ENCODE measurements around the gene OFD1. TPM values are rescaled to one million over a fixed set of nuclear protein-coding genes. Genes with fewer than 3 reads are reported as not detected.

Gene OFD1
- total RNA-seq, 4 donors from 2014 or later, result 20.8 to 135 (median 49.4) TPM

- no peak for DNase-seq
- Histone ChIP-seq H3K27ac (no peak overlapping the region), H3K4me1 (no peaks in the 10 kb centered on the region), H3K36me3 (peaks cover 0 to 3% (median 0%) of the 10 kb centered on the region in 3 donors), H3K9me3 (no peaks in the 10 kb centered on the region), H3K27me3 (no peaks in the 10 kb centered on the region), H3K4me3 (no peak overlapping the region)
- TF ChIP-seq, protein P1, sequence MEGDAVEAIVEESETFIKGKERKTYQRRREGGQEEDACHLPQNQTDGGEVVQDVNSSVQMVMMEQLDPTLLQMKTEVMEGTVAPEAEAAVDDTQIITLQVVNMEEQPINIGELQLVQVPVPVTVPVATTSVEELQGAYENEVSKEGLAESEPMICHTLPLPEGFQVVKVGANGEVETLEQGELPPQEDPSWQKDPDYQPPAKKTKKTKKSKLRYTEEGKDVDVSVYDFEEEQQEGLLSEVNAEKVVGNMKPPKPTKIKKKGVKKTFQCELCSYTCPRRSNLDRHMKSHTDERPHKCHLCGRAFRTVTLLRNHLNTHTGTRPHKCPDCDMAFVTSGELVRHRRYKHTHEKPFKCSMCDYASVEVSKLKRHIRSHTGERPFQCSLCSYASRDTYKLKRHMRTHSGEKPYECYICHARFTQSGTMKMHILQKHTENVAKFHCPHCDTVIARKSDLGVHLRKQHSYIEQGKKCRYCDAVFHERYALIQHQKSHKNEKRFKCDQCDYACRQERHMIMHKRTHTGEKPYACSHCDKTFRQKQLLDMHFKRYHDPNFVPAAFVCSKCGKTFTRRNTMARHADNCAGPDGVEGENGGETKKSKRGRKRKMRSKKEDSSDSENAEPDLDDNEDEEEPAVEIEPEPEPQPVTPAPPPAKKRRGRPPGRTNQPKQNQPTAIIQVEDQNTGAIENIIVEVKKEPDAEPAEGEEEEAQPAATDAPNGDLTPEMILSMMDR (IDR thresholded peaks at IDR 0.05), result no peak
- TF ChIP-seq POLR2A (IDR thresholded peaks at IDR 0.05), result no peak
These were observed 41.3 kb downstream of the OFD1 start for GRCh38 chrX:13775837-13776236.

- H3K9me3 ChIP-seq, result no peaks in the 10 kb centered on the region
- DNase-seq, result no peak
- H3K4me1 ChIP-seq, result no peaks in the 10 kb centered on the region
- no peaks in the 10 kb centered on the region for H3K36me3 ChIP-seq
- H3K27ac ChIP-seq, result no peak overlapping the region
- H3K27me3 ChIP-seq, result no peaks in the 10 kb centered on the region
- H3K4me3 ChIP-seq, result no peak overlapping the region
- TF ChIP-seq POLR2A (IDR thresholded peaks at IDR 0.05), result no peak
- TF ChIP-seq, protein P1 (IDR thresholded peaks at IDR 0.05), result no peak
These were observed 41.8 kb downstream of the OFD1 start for GRCh38 chrX:13776387-13776786.

GRCh38 chrX:13778916-13779315 lies 44.4 kb downstream of the OFD1 start:
- no peak overlapping the region for H3K27ac ChIP-seq
- no peak overlapping the region for H3K4me3 ChIP-seq
- no peak for DNase-seq
- no peaks in the 10 kb centered on the region for H3K9me3 ChIP-seq
- TF ChIP-seq, protein P1 (IDR thresholded peaks at IDR 0.05), result no peak
- TF ChIP-seq POLR2A (IDR thresholded peaks at IDR 0.05), result no peak
- H3K36me3 ChIP-seq, result no peaks in the 10 kb centered on the region
- H3K4me1 ChIP-seq, result no peaks in the 10 kb centered on the region
- no peaks in the 10 kb centered on the region for H3K27me3 ChIP-seq

DNA sequence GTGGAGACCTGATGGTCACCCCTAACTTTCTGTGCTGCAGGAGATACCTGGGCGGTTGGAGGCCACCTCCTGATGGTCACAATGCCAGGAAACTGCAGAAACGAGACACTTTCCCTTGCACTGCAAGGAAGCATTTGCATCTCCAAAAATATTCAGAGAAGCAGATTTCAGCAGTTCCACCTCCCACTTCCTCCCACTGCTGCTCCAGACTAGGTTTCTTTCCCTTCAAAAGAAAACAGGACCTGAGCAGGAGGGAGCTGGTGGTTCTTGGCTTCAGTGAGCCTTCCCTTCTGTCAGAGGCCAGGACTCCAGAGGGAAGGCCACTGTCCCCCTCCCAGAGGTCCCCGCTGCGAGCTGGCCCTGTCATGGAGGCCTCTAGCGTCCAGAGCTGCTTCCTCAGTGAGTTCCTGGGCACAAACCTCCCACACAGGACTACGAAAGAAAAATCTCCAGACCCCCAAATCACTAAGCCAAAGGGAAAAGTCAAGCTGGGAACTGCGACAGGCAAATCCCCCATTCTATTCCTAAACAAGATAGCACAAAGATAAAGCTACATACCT lies 46.4 kb downstream of the OFD1 start:
- Histone ChIP-seq H3K27me3 (no peaks in the 10 kb centered on the region), H3K36me3 (no peaks in the 10 kb centered on the region), H3K27ac (no peak overlapping the region), H3K4me1 (no peaks in the 10 kb centered on the region), H3K9me3 (no peaks in the 10 kb centered on the region), H3K4me3 (no peak overlapping the region)
- DNase-seq, result no peak
- TF ChIP-seq, protein P1 (IDR thresholded peaks at IDR 0.05), result no peak
- no peak for TF ChIP-seq POLR2A (IDR thresholded peaks at IDR 0.05)

GRCh38 chrX:13786048-13786447 lies 51.5 kb downstream of the OFD1 start:
- no peaks in the 10 kb centered on the region for H3K27me3 ChIP-seq
- H3K4me1 ChIP-seq, result no peaks in the 10 kb centered on the region
- DNase-seq, result no peak
- H3K9me3 ChIP-seq, result no peaks in the 10 kb centered on the region
- no peak overlapping the region for H3K4me3 ChIP-seq
- no peak overlapping the region for H3K27ac ChIP-seq
- TF ChIP-seq POLR2A (IDR thresholded peaks at IDR 0.05), result no peak
- TF ChIP-seq, protein P1 (IDR thresholded peaks at IDR 0.05), result no peak
- no peaks in the 10 kb centered on the region for H3K36me3 ChIP-seq
